Erythroblast (primary cell): Measurements from ENCODE around the gene SPDL1.

Experiments used
- GATA1 ChIP-seq: IDR thresholded peaks from 2 replicates; pipeline ENCODE4 v1.6.1; 2011; ENCODE audit warnings: low read depth, mild to moderate bottlenecking, control low read depth, low read length, moderate library complexity
- POLR2A ChIP-seq: IDR thresholded peaks from 2 replicates; pipeline ENCODE4 v1.6.1; 2011; ENCODE audit warnings: mild to moderate bottlenecking, low read length

- TF ChIP-seq POLR2A (no peak), GATA1 (no peak)
Measured at GRCh38 chr5:169554251-169554650, 29.3 kb upstream of the SPDL1 start.
